BJ (cell line): ENCODE measurements around the gene POLDIP3. TPM values are rescaled to one million over a fixed set of nuclear protein-coding genes. Genes with fewer than 3 reads are reported as not detected.
A peak's percentile ranks its signal among the peaks of the same experiment; 100 is the strongest.

Experiments used
- CTCF ChIA-PET: fragments of 350-600 bp; formaldehyde crosslinking; extraction: SDS; loops from one replicate; lab custom pipeline; 2021; ENCODE audit warnings: antibody characterized with exemption, inconsistent platforms; lab: Yijun Ruan, JAX
- POLR2A ChIA-PET: fragments of 300-600 bp; sonication (Branson Sonifier 250); formaldehyde crosslinking; extraction: SDS; loops from one replicate; lab custom pipeline; 2021; ENCODE audit warnings: antibody characterized with exemption; lab: Charles Lee
- DNase-seq: peaks from one replicate; pipeline ENCODE4 v3.0.0-alpha.2; 2011; ENCODE audit warnings: low read depth
- H3K27me3 ChIP-seq: 2 replicates; pipeline ENCODE4 v1.6.0; 2011; ENCODE audit warnings: low read length; ENCODE audit not compliant: control insufficient read depth, insufficient read depth
- H3K36me3 ChIP-seq: 2 replicates; pipeline ENCODE4 v1.5.1; 2011; ENCODE audit warnings: low read length; ENCODE audit not compliant: control insufficient read depth, insufficient read depth
- H3K4me3 ChIP-seq: 2 replicates; pipeline ENCODE4 v1.5.1; 2011; ENCODE audit warnings: low read depth, mild to moderate bottlenecking, control low read depth, low read length
- CTCF ChIP-seq: IDR thresholded peaks from 2 replicates; pipeline ENCODE4 v1.5.1; 2011; ENCODE audit warnings: low read depth, mild to moderate bottlenecking, control low read depth, inconsistent platforms, low read length, moderate library complexity; ENCODE audit not compliant: insufficient read depth
- polyA plus RNA-seq: library from polyadenylated mRNA; depleted of rRNA; stranded (reverse); fragments of >200 nt; gene quantifications from 2 replicates; pipeline ENCODE4 v1.2.3, GENCODE V29; 2011

The POLDIP3 gene
- polyA plus RNA-seq, 1 experiment = 54.3 TPM

- H3K36me3 ChIP-seq = peaks cover 1% of the 10 kb centered on the region; the same call in 1 of the 2 replicates
- DNase-seq = no peak
- no peak for TF ChIP-seq CTCF
- ChIA-PET CTCF (interaction anchor here (1.7 kb wide), 1 partner anchor 20 kb away, joined by 4 read pairs; no protein-coding TSS in a partner anchor), POLR2A (no interaction called here)
- no peak overlapping the region for H3K4me3 ChIP-seq
- H3K27me3 ChIP-seq = no peaks in the 10 kb centered on the region
Measured at GRCh38 chr22:42641801-42642413, 27.2 kb upstream of the POLDIP3 start.

DNA sequence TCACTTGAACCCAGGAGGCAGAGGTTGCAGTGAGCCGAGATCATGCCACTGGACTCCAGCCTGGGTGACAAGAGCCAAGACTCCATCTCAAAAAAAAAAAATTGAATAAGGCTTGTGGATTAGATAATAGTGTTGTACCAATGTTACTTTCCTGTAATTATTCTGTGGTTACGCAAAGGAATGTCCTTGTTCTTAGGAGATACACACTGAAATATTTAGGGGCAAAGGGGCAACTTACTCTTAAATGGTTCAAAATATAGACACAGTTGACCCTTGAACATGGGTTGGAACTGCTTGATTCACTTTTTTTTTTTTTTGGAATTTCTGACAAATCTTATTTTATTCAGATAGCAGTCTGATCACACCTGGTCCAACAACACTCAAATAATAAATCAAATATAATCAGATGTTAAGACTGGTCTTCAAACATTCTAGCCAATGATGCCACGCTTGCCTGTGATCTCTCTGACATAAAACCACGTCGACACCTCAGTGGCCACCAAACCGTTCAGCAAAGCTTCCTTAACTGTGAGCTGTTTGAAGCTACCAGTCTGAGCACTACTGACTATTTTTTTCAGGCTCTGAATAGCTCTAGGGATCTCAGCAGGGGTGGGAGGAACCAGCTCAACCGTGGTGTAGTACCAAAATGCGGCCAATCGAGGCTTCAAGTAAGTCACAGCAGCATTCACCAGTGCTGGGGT lies 25.0 kb upstream of the POLDIP3 start:
- H3K36me3 ChIP-seq = peaks cover 3% of the 10 kb centered on the region
- ChIA-PET CTCF (interaction anchor here (1.2 kb wide), 2 partner anchors 18 to 19 kb away, joined by 5 to 8 read pairs; no protein-coding TSS in a partner anchor), POLR2A (no interaction called here)
- no peaks in the 10 kb centered on the region for H3K27me3 ChIP-seq
- H3K4me3 ChIP-seq = no peak overlapping the region
- DNase-seq = no peak
- TF ChIP-seq CTCF = no peak

- Histone ChIP-seq H3K27me3 (no peaks in the 10 kb centered on the region), H3K4me3 (no peak overlapping the region), H3K36me3 (peaks cover 5% of the 10 kb centered on the region)
- no peak for DNase-seq
- POLR2A ChIA-PET = no interaction called here
- CTCF ChIA-PET = interaction anchor here (0.6 to 0.8 kb wide), 2 partner anchors 16 to 165 kb away, joined by 3 read pairs; no protein-coding TSS in a partner anchor
- no peak for TF ChIP-seq CTCF
Measured at GRCh38 chr22:42637555-42637954, 22.9 kb upstream of the POLDIP3 start.

DNA sequence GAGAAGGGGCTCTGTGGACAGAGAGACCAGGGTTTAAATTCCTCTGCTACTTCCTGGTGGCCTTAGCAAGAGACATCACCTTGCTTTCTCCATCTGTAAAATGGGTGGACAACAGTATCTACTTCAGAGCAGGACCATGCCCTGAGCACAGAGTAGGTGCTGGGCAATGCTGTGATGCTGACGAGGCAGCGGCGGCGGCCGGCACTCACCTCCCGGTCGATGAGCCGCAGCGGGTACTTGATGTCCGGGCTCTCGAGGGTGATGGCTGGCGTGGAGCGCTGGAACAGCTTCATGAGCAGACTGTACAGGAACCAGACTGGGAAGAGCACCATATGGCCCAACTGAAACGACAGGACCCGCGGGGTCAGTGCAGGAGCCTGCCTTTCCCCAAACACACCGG lies 21.8 kb upstream of the POLDIP3 start:
- no peak for TF ChIP-seq CTCF
- H3K27me3 ChIP-seq = no peaks in the 10 kb centered on the region
- ChIA-PET CTCF (interaction anchor here (0.7 to 3.1 kb wide), 3 partner anchors 11 to 963 kb away, joined by 3 to 17 read pairs (median 4); no protein-coding TSS in a partner anchor), POLR2A (no interaction called here)
- H3K4me3 ChIP-seq = no peak overlapping the region
- DNase-seq = no peak
- peaks cover 11% of the 10 kb centered on the region for H3K36me3 ChIP-seq

GRCh38 chr22:42635531-42635930 lies 20.8 kb upstream of the POLDIP3 start:
- CTCF ChIA-PET = interaction anchor here (0.6 to 3.1 kb wide), 6 partner anchors 9 to 185 kb away, joined by 3 to 17 read pairs (median 3); partner anchors contain the start of gene CYB5R3
- Histone ChIP-seq H3K36me3 (peaks cover 21% of the 10 kb centered on the region), H3K4me3 (no peak overlapping the region), H3K27me3 (no peaks in the 10 kb centered on the region)
- DNase-seq = peak; percentile 82
- no peak for TF ChIP-seq CTCF
- POLR2A ChIA-PET = interaction anchor here (0.6 kb wide), 1 partner anchor 12 kb away, joined by 5 read pairs; no protein-coding TSS in a partner anchor
